HG03354 (cell line): ENCODE data around the gene ZNF649.

Source experiments
- ATAC-seq: cut with Tn5 transposase; IDR thresholded peaks from one replicate; pipeline ENCODE4 v1.9.1; 2021; ENCODE audit warnings: mild to moderate bottlenecking; ENCODE audit not compliant: unreplicated experiment, poor library complexity, severe bottlenecking

Gene ZNF649

GRCh38 chr19:51891193-51891747, 13.5 kb downstream of the ZNF649 start:
- no peak for ATAC-seq

- no peak for ATAC-seq
These were observed 14.9 kb downstream of the ZNF649 start for GRCh38 chr19:51889934-51890333.

- no peak for ATAC-seq
These were observed 17.0 kb downstream of the ZNF649 start, which contains the start of gene ZNF577 for GRCh38 chr19:51887522-51888498. Gene ZNF577, minus strand, starts transcription at chr19:51887951. Its CDS starts 7,569 bp downstream, at chr19:51880382.

DNA sequence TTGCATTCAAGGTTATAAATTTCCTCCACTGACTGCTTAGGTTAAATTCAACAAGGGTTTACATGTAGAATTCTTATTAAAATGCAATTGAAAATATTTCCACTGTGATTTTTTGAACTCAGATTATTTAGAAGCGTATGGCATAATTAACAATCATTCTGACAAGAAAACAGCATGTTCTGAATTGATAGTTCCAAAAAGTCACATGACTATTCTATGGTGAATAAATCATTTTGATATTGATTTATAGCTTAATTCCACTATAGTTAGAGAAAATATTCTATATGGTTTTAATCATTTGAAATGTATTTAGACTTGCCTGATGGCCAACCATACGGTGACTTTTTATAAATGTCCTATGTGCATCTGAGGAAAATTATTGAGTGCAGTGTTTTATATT, 20.1 kb downstream of the ZNF649 start:
- no peak for ATAC-seq

GRCh38 chr19:51882518-51882917, 22.3 kb downstream of the ZNF649 start:
- ATAC-seq, result no peak

GRCh38 chr19:51873097-51873496, 31.7 kb downstream of the ZNF649 start:
- ATAC-seq, result no peak

DNA sequence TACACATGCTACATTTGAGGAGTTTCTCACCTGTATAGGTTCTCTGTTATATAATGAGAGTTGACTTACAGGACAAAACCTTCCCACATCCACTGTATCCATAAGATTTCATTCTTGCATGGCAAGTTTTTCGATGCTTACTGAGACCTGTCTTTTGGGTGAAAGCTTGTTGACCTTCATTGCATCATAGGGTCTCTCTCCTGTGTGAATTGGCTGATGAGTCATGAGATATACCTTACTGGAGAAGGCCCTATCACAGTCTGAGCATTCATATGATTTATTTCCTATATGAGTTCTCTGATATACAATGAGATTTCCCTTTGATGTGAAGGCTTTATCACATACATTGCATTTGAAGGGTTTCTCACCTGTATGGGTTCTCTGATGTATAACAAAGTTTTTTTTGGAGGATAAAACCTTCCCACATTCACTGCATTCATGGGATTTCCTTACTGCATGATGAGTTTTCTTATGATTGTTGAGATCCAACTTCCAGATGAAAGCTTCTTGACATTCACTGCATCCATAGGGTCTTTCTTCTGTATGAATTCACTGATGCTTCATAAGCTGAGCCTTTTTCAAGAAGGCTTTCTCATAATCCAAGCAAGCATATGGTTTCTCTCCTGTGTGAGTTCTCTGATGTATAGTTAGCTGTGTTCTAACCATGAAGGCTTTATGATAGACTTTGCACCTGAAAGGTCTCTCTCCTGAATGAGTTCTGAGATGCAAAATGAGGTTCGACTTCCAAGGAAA, 42.8 kb downstream of the ZNF649 start:
- no peak for ATAC-seq
